C4-2B (cell line): ENCODE data around the gene KRTAP5-2.

Experiments
- ZFX ChIP-seq: fragments of 450-650 bp; IDR thresholded peaks from 2 replicates; pipeline ENCODE4 v1.6.1; 2017
- TF ChIP-seq, protein P1 (sequence below): fragments of 450-650 bp; conservative IDR thresholded peaks from 2 replicates; pipeline ENCODE4 v1.5.1; 2017; ENCODE audit warnings: mild to moderate bottlenecking

DNA sequence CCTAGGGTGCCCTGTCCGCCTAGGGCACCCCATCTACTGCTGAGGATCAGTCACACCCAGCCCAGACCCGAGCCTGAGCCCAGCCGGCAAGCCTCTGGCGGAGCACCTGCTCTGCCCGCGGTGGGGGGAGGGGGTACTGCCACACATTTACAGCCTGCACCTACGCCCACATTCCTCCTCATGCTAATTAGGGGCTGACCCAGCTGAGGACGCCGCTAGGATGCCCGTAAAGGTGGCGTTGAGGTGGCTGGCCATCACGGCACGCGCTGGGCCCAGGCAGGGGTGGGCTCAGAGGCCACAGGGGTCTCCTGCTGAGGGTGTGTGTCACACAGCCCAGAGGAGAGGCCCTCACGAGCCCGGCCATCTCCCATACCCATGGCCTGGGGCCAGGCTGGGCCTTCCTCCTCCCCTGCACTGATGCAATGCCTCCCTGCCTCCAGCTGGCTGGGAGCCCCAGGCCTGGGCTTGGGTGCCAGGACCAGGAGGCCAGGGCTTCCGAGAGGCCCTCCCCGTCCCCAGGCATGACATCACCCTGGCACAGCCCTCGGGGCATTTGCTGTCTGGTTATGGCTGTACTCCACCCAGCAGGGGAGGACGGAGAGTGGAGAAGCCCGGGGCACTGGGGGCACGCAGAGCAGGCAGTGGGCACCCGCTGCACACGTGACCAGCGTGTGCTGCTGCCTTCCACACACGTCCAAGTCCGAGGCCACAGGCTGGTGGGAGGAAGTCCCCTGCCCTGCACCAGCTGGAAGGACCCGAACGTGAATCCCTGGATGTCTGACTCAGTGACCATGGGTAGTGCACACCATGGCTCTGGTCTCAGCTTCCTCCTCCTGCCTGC is 38.8 kb downstream of the KRTAP5-2 start:
- TF ChIP-seq, protein P1, sequence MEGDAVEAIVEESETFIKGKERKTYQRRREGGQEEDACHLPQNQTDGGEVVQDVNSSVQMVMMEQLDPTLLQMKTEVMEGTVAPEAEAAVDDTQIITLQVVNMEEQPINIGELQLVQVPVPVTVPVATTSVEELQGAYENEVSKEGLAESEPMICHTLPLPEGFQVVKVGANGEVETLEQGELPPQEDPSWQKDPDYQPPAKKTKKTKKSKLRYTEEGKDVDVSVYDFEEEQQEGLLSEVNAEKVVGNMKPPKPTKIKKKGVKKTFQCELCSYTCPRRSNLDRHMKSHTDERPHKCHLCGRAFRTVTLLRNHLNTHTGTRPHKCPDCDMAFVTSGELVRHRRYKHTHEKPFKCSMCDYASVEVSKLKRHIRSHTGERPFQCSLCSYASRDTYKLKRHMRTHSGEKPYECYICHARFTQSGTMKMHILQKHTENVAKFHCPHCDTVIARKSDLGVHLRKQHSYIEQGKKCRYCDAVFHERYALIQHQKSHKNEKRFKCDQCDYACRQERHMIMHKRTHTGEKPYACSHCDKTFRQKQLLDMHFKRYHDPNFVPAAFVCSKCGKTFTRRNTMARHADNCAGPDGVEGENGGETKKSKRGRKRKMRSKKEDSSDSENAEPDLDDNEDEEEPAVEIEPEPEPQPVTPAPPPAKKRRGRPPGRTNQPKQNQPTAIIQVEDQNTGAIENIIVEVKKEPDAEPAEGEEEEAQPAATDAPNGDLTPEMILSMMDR, result no peak
- TF ChIP-seq ZFX, result no peak
